Glutamatergic neuron (in vitro differentiated cells): ENCODE results near the gene PIWIL4. TPM values are rescaled to one million over a fixed set of nuclear protein-coding genes. Genes with fewer than 3 reads are reported as not detected.

Experiments used
- DNase-seq: peaks from one replicate; pipeline ENCODE4 v3.0.0; 2022
- H3K27ac Mint-ChIP-seq: one replicate; pipeline ENCODE4 v1.8.0; 2020; ENCODE audit warnings: mild to moderate bottlenecking, mixed read lengths, inconsistent platforms; ENCODE audit not compliant: unreplicated experiment
- H3K27me3 Mint-ChIP-seq: one replicate; pipeline ENCODE4 v1.8.0; 2020; ENCODE audit warnings: mild to moderate bottlenecking, moderate library complexity, mixed read lengths, inconsistent platforms; ENCODE audit not compliant: unreplicated experiment
- H3K36me3 Mint-ChIP-seq: one replicate; pipeline ENCODE4 v1.8.0; 2020; ENCODE audit warnings: mild to moderate bottlenecking, mixed read lengths, inconsistent platforms; ENCODE audit not compliant: unreplicated experiment
- H3K4me1 Mint-ChIP-seq: one replicate; pipeline ENCODE4 v1.8.0; 2020; ENCODE audit warnings: mild to moderate bottlenecking, low read depth, mixed read lengths, inconsistent platforms; ENCODE audit not compliant: unreplicated experiment
- H3K4me3 Mint-ChIP-seq: one replicate; pipeline ENCODE4 v1.8.0; 2020; ENCODE audit warnings: mild to moderate bottlenecking, mixed read lengths, inconsistent platforms; ENCODE audit not compliant: unreplicated experiment
- H3K9me3 Mint-ChIP-seq: one replicate; pipeline ENCODE4 v1.8.0; 2020; ENCODE audit warnings: mild to moderate bottlenecking, moderate library complexity, mixed read lengths, inconsistent platforms; ENCODE audit not compliant: unreplicated experiment
- total RNA-seq: library from RNA; stranded (reverse); fragmentation: NEBNext Ultra II Directional; extraction: Animal tissue kit (Norgen Biotek cat#: 25700); gene quantifications from one replicate; pipeline ENCODE4 v1.2.1, GENCODE V29; 2021; ENCODE audit not compliant: unreplicated experiment
- TF ChIP-seq, protein P1 (sequence below): fragments of 200-600 bp; sonication (generic); IDR thresholded peaks from one replicate; pipeline ENCODE4 v1.5.0; 2021; ENCODE audit not compliant: partially characterized antibody, unreplicated experiment

PIWIL4 gene
- total RNA-seq, 1 donor from 2014 or later: 0.69 TPM

DNA sequence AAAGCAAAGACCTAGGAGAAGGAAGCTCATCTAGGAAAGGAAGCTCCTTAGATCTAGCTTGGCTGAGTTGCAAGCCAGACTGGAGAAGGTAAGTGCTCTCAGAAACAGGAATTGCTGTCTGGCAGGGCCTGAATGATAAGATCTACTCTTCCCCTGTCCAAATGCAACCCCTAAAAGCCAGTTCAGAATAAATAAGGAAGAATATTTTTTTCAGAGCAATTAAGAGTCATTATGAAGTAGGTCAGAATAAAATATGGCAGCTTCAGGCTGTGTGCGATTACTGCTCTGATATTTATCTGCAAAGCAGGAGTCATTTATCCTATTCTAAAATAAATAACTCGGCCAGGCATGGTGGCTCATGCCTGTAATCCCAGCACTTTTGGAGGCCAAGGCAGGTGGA is 82.1 kb downstream of the PIWIL4 start:
- H3K27me3 Mint-ChIP-seq: peaks cover 1% of the 10 kb centered on the region
- TF ChIP-seq, protein P1, sequence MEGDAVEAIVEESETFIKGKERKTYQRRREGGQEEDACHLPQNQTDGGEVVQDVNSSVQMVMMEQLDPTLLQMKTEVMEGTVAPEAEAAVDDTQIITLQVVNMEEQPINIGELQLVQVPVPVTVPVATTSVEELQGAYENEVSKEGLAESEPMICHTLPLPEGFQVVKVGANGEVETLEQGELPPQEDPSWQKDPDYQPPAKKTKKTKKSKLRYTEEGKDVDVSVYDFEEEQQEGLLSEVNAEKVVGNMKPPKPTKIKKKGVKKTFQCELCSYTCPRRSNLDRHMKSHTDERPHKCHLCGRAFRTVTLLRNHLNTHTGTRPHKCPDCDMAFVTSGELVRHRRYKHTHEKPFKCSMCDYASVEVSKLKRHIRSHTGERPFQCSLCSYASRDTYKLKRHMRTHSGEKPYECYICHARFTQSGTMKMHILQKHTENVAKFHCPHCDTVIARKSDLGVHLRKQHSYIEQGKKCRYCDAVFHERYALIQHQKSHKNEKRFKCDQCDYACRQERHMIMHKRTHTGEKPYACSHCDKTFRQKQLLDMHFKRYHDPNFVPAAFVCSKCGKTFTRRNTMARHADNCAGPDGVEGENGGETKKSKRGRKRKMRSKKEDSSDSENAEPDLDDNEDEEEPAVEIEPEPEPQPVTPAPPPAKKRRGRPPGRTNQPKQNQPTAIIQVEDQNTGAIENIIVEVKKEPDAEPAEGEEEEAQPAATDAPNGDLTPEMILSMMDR: no peak
- no peak overlapping the region for H3K4me3 Mint-ChIP-seq
- DNase-seq: no peak
- H3K27ac Mint-ChIP-seq: no peak overlapping the region
- H3K36me3 Mint-ChIP-seq: no peaks in the 10 kb centered on the region
- no peaks in the 10 kb centered on the region for H3K4me1 Mint-ChIP-seq
- H3K9me3 Mint-ChIP-seq: peaks cover 1% of the 10 kb centered on the region

DNA sequence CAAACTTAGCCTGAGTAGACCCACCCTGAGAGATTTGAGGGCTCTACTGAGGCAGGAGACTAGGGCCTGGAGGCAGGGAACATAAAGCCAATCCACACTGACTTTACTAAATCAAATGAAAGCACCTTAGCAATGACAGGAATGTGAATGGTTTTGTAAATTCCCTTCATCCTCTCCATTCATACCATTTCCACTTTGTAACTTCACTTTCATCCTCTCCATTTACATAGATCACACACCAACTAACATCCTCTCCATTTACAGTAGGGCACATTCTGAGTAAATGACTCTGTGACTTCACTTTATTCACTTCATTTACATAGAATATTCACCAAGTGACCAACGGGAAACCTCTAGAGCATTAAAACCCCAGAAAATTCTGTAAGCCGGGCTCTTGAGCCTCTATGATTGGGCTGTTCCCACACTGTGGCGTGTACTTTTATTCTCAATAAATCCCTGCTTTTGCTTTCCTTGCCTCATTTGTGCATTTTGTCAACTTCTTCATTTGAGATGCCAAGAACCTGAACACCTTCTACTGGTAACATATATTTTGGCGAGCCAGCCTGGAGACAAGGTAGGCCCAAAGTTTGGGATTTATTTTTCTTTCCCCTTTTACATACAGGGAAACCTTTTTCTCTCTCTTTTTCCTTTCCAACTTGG is 82.9 kb downstream of the PIWIL4 start:
- Mint-ChIP-seq H3K36me3 (no peaks in the 10 kb centered on the region), H3K4me1 (no peaks in the 10 kb centered on the region), H3K4me3 (no peak overlapping the region), H3K27ac (no peak overlapping the region), H3K9me3 (peaks cover 1% of the 10 kb centered on the region), H3K27me3 (peaks cover 1% of the 10 kb centered on the region)
- TF ChIP-seq, protein P1: no peak
- no peak for DNase-seq

DNA sequence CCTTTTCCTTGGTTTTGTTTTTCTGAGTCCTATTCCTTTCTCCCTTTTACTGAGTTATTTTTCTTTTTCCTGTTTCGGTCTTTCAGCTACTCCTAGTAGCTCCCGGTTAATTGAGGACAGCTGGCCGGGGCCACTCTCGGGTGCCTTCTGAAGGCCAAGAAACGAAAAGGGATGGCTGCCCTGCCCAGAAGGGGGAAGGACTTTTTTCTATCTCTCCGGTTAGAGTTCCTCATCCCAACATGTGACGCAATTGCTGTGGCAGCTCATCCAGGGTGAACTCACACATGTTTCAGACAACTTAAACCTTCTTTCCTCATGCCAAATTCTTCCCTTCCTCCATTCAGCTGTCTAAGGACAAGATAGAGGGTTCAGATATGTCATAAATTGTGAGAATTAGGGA is 83.6 kb downstream of the PIWIL4 start:
- Mint-ChIP-seq H3K36me3 (no peaks in the 10 kb centered on the region), H3K27ac (no peak overlapping the region), H3K9me3 (peaks cover 1% of the 10 kb centered on the region), H3K27me3 (peaks cover 1% of the 10 kb centered on the region), H3K4me1 (no peaks in the 10 kb centered on the region), H3K4me3 (no peak overlapping the region)
- TF ChIP-seq, protein P1: no peak
- no peak for DNase-seq

DNA sequence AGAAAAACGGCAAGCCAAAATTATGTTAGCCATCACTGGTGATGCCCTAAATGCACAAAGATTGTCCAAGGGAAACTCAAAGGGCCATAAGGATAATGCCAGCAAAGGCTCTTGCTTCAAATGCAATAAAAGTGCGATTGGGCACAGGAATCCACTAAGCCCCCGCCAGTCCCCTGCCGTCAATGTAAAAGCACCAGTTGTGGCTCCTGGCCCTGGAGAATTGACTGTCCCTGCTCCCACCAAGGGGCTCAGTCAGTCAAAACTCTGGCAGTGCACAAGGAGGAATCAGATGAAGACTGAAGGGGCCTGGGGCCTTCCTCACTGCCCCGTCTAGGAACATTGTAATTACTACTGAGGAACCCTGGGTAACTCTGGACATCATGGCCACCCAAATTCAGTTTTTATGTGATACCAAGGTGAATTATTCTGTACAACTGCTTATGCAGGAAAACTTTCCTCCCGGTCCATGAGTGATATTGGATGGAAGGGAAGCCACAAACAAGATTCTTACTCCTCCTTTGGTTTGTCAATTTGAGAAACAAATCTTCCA is 85.6 kb downstream of the PIWIL4 start:
- Mint-ChIP-seq H3K4me1 (no peaks in the 10 kb centered on the region), H3K27me3 (peaks cover 1% of the 10 kb centered on the region), H3K9me3 (peaks cover 1% of the 10 kb centered on the region), H3K4me3 (no peak overlapping the region), H3K27ac (no peak overlapping the region), H3K36me3 (no peaks in the 10 kb centered on the region)
- TF ChIP-seq, protein P1: no peak
- no peak for DNase-seq

DNA sequence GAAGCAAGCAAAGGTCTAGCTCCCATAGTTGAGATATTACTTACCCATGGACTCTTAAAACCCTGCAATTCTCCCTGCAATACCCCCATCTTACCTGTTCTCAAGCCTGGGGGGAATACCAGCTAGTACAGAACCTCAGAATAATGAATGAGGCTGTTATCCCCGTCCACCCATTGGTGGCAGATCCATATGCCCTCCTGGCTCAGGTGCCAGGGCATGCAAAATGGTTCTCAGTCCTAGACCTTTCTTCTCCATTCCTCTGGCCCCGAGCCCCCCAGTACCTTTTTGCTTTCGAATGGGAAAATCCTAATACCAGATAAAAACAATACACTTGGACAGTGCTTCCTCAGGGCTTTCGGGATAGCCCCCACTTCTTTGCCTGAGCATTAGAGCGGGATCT is 86.4 kb downstream of the PIWIL4 start:
- no peak for DNase-seq
- Mint-ChIP-seq H3K9me3 (peaks cover 1% of the 10 kb centered on the region), H3K4me1 (no peaks in the 10 kb centered on the region)

More for the DNA sequence above, 86.4 kb downstream of the PIWIL4 start:
- H3K4me3 Mint-ChIP-seq: no peak overlapping the region
- H3K27ac Mint-ChIP-seq: no peak overlapping the region
- no peaks in the 10 kb centered on the region for H3K36me3 Mint-ChIP-seq
- TF ChIP-seq, protein P1: no peak
- H3K27me3 Mint-ChIP-seq: peaks cover 1% of the 10 kb centered on the region
